Neural cell (in vitro differentiated cells): ENCODE results near the gene DNAH8. TPM values are rescaled to one million over a fixed set of nuclear protein-coding genes. Genes with fewer than 3 reads are reported as not detected.

Experiments used
- H2AFZ ChIP-seq: fragments of 200-600, 300-800 bp; sonication (generic), shearing (Covaris generic); 2 replicates; pipeline ENCODE4 v1.6.0; 2014; ENCODE audit warnings: low read depth, mild to moderate bottlenecking, antibody characterized with exemption, low read length, moderate library complexity
- H3F3A ChIP-seq: fragments of 200-600 bp; shearing (Covaris generic); 2 replicates; pipeline ENCODE4 v1.6.1; 2016; ENCODE audit warnings: mild to moderate bottlenecking, moderate library complexity, mixed read lengths, antibody characterized with exemption, low read length; ENCODE audit not compliant: insufficient read depth, poor library complexity, severe bottlenecking
- H3K27ac ChIP-seq: fragments of 200-600, 300-800 bp; sonication (generic), shearing (Covaris generic); 2 replicates; pipeline ENCODE4 v1.5.1; 2014; ENCODE audit warnings: mild to moderate bottlenecking, low read length, moderate library complexity
- H3K27me3 ChIP-seq: fragments of 300-800, 200-600 bp; sonication (generic), shearing (Covaris generic); 2 replicates; pipeline ENCODE4 v1.6.0; 2014; ENCODE audit warnings: mild to moderate bottlenecking, low read depth, low read length, moderate library complexity; ENCODE audit not compliant: insufficient read depth
- H3K36me3 ChIP-seq: fragments of 300-800, 200-600 bp; sonication (generic), shearing (Covaris generic); 2 replicates; pipeline ENCODE4 v1.5.1; 2014; ENCODE audit warnings: mild to moderate bottlenecking, antibody characterized with exemption, low read length, moderate library complexity; ENCODE audit not compliant: insufficient read depth
- H3K4me2 ChIP-seq: fragments of 300-800, 200-600 bp; sonication (generic), shearing (Covaris generic); 2 replicates; pipeline ENCODE4 v1.6.0; 2014; ENCODE audit warnings: mild to moderate bottlenecking, low read length
- H3K4me3 ChIP-seq: fragments of 300-800, 200-600 bp; sonication (generic), shearing (Covaris generic); 2 replicates; pipeline ENCODE4 v1.5.1; 2014; ENCODE audit warnings: mild to moderate bottlenecking, low read length, moderate library complexity
- H3K79me2 ChIP-seq: fragments of 200-600 bp; shearing (Covaris generic); replicated peaks from 2 replicates; pipeline ENCODE4 v1.6.0; 2014; ENCODE audit warnings: mild to moderate bottlenecking, low read length, moderate library complexity; ENCODE audit not compliant: insufficient read depth
- H3K9ac ChIP-seq: fragments of 300-800, 200-600 bp; sonication (generic), shearing (Covaris generic); 2 replicates; pipeline ENCODE4 v1.6.1; 2016; ENCODE audit warnings: mild to moderate bottlenecking, low read length, mixed read lengths
- H3K9me2 ChIP-seq: fragments of 200-600 bp; shearing (Covaris generic); 2 replicates; pipeline ENCODE4 v1.6.1; 2016; ENCODE audit warnings: mild to moderate bottlenecking, low read length, mixed read lengths; ENCODE audit not compliant: insufficient read depth
- H3K9me3 ChIP-seq: fragments of 200-600, 300-800 bp; sonication (generic), shearing (Covaris generic); 2 replicates; pipeline ENCODE4 v1.6.1; 2016; ENCODE audit warnings: mild to moderate bottlenecking, mixed run types, low read length, moderate library complexity, mixed read lengths
- H4K20me1 ChIP-seq: fragments of 200-600 bp; shearing (Covaris generic); 2 replicates; pipeline ENCODE4 v1.6.1; 2016; ENCODE audit warnings: mild to moderate bottlenecking, mixed run types; ENCODE audit not compliant: insufficient read depth
- CTCF ChIP-seq: fragments of 450-650 bp; IDR thresholded peaks from 2 replicates; pipeline ENCODE4 v1.5.1; 2014; ENCODE audit warnings: antibody characterized with exemption, mild to moderate bottlenecking, moderate library complexity; ENCODE audit not compliant: poor library complexity, severe bottlenecking
- EP300 ChIP-seq: fragments of 450-650 bp; conservative IDR thresholded peaks from 2 replicates; pipeline ENCODE4 v1.6.1; 2014; ENCODE audit warnings: antibody characterized with exemption, mild to moderate bottlenecking, moderate library complexity; ENCODE audit not compliant: poor library complexity, severe bottlenecking
- EZH2 ChIP-seq: fragments of 200-600, 300-800 bp; shearing (Covaris generic), sonication (generic); IDR thresholded peaks from 2 replicates; pipeline ENCODE4 v1.6.1; 2014; ENCODE audit warnings: antibody characterized with exemption, low read length, borderline replicate concordance, mild to moderate bottlenecking; ENCODE audit not compliant: insufficient read depth, poor library complexity, severe bottlenecking
- MXI1 ChIP-seq: fragments of 450-650 bp; conservative IDR thresholded peaks from 2 replicates; pipeline ENCODE4 v1.6.1; 2014; ENCODE audit warnings: antibody characterized with exemption, mild to moderate bottlenecking; ENCODE audit not compliant: poor library complexity, severe bottlenecking
- POLR2AphosphoS5 ChIP-seq: IDR thresholded peaks from 2 replicates; pipeline ENCODE4 v1.6.1; 2012
- RAD21 ChIP-seq: fragments of 450-650 bp; conservative IDR thresholded peaks from 2 replicates; pipeline ENCODE4 v1.6.1; 2014; ENCODE audit warnings: antibody characterized with exemption, mild to moderate bottlenecking, moderate library complexity
- REST ChIP-seq: IDR thresholded peaks from 2 replicates; pipeline ENCODE4 v1.6.1; 2012; ENCODE audit warnings: borderline replicate concordance
- SMC3 ChIP-seq: fragments of 450-650 bp; conservative IDR thresholded peaks from 2 replicates; pipeline ENCODE4 v1.6.1; 2014; ENCODE audit warnings: antibody characterized with exemption, mild to moderate bottlenecking, moderate library complexity; ENCODE audit not compliant: poor library complexity
- TAF1 ChIP-seq: IDR thresholded peaks from 2 replicates; pipeline ENCODE4 v1.6.1; 2012; ENCODE audit warnings: low read depth
- polyA plus RNA-seq: library from polyadenylated mRNA; depleted of rRNA; stranded (reverse); fragments of >200 nt; gene quantifications from 2 replicates; pipeline ENCODE4 v1.2.3, GENCODE V29; 2014

The DNAH8 gene
- polyA plus RNA-seq, 1 donor from 2014 or later: 0.07 TPM

GRCh38 chr6:38805692-38806091 lies 90.6 kb downstream of the DNAH8 start:
- Histone ChIP-seq H3K9me2 (no peaks in the 10 kb centered on the region), H3K79me2 (no peaks in the 10 kb centered on the region), H3K4me3 (no peak overlapping the region), H3F3A (no peaks in the 10 kb centered on the region), H3K36me3 (no peaks in the 10 kb centered on the region), H3K4me2 (no peak overlapping the region), H4K20me1 (no peaks in the 10 kb centered on the region), H3K27ac (no peak overlapping the region), H2AFZ (no peak overlapping the region), H3K9me3 (no peaks in the 10 kb centered on the region), H3K27me3 (no peaks in the 10 kb centered on the region), H3K9ac (no peak overlapping the region)
- TF ChIP-seq EZH2 (no peak), CTCF (no peak), MXI1 (no peak), EP300 (no peak), TAF1 (no peak), REST (no peak), RAD21 (no peak), SMC3 (no peak)

GRCh38 chr6:38806271-38806670 lies 91.2 kb downstream of the DNAH8 start:
- Histone ChIP-seq H3K79me2 (no peaks in the 10 kb centered on the region), H2AFZ (no peak overlapping the region), H3K36me3 (no peaks in the 10 kb centered on the region), H3K9ac (no peak overlapping the region), H3K4me3 (no peak overlapping the region), H3K27ac (no peak overlapping the region), H3K4me2 (no peak overlapping the region), H3K27me3 (no peaks in the 10 kb centered on the region), H3K9me3 (no peaks in the 10 kb centered on the region), H3K9me2 (no peaks in the 10 kb centered on the region), H4K20me1 (no peaks in the 10 kb centered on the region), H3F3A (no peaks in the 10 kb centered on the region)
- no peak for TF ChIP-seq EP300
- no peak for TF ChIP-seq TAF1
- no peak for TF ChIP-seq POLR2AphosphoS5
- TF ChIP-seq CTCF: no peak
- TF ChIP-seq MXI1: no peak
- TF ChIP-seq REST: no peak
